GM18907 (cell line): ENCODE measurements around the gene ZBED1.
A peak's percentile ranks its signal among the peaks of the same experiment; 100 is the strongest.
"Not testable (repeated sequence)": the region's sequence is repeated elsewhere in the genome, so short reads cannot be mapped to it uniquely, and the experiment has no call there.

Experiments used
- ATAC-seq: cut with Tn5 transposase; IDR thresholded peaks from one replicate; pipeline ENCODE4 v1.9.1; 2021; ENCODE audit warnings: mild to moderate bottlenecking, moderate library complexity; ENCODE audit not compliant: unreplicated experiment

The ZBED1 gene

GRCh38 chrX:2457289-2458133 lies 43.3 kb downstream of the ZBED1 start:
- ATAC-seq: no peak

GRCh38 chrX:2456091-2456490 lies 44.7 kb downstream of the ZBED1 start:
- ATAC-seq: not testable (repeated sequence)

- not testable (repeated sequence) for ATAC-seq
Observed at GRCh38 chrX:2454620-2455019, 46.2 kb downstream of the ZBED1 start.

- no peak for ATAC-seq
Observed at GRCh38 chrX:2452799-2453198, 48.0 kb downstream of the ZBED1 start.

- no peak for ATAC-seq
Observed at GRCh38 chrX:2452317-2452784, 48.4 kb downstream of the ZBED1 start.

- no peak for ATAC-seq
Observed at GRCh38 chrX:2451501-2452316, 49.1 kb downstream of the ZBED1 start.

GRCh38 chrX:2450681-2451080 lies 50.1 kb downstream of the ZBED1 start:
- ATAC-seq: no peak

GRCh38 chrX:2449135-2449886 lies 51.5 kb downstream of the ZBED1 start:
- ATAC-seq: peak; percentile 54

GRCh38 chrX:2447484-2447883 lies 53.3 kb downstream of the ZBED1 start:
- ATAC-seq: no peak

- no peak for ATAC-seq
Observed at GRCh38 chrX:2446815-2447214, 54.0 kb downstream of the ZBED1 start.

- ATAC-seq: no peak
Observed at GRCh38 chrX:2445662-2446623, 54.8 kb downstream of the ZBED1 start.

GRCh38 chrX:2442694-2443093 lies 58.1 kb downstream of the ZBED1 start:
- no peak for ATAC-seq

- ATAC-seq: no peak
Observed at GRCh38 chrX:2441466-2441865, 59.3 kb downstream of the ZBED1 start.

GRCh38 chrX:2439613-2440012 lies 61.2 kb downstream of the ZBED1 start:
- no peak for ATAC-seq
